ENCODE results near the gene C8B.

C8B gene

DNA sequence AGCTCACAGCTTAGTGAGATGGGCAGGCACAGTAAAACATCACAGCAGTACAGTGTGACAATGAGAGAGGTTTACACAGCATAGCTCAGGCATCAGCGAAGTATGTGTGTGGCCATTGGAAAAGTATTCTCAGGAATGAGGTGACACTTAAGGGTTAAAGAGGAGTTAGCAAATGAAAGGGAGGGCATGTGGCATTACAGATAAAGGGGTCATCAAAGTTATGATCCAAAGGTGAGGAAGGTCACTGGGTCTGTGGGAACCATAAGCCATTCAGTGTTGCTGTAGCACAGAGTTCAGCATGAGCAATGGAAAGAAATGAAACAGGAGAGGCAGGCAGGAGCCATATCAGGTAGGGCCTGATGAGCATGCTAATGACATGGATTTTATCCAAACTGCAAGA is 4.5 kb upstream of the C8B start:
- DNase-seq = no peak

DNA sequence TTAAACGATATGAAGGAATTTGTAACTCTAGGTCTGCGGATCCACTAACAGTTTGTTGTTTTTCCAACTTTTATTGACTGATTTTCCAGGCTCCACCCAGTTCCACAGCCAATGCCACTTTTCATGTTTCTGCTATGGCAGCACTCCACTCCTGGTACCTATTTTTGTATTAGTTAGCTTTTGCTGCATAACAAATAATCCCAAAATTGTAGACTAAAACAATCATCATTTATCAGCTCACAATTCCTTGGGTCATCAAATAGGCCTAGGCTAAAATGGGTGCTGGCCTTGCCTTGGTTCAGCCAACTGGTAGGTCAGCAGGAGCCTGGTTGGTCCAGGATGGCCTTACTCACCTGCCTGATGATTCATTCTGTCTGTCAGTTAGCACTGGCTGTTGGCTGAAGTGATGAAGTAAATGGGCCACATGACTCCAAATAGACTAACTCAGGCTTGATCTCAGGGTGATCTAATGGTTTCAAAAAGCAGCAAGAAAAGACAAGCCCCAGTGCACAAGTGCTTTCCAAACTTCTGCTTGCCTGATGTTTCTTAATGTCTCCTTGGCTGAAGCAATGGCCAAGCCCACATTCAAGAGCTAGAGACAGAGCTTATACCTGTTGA is 3.2 kb upstream of the C8B start:
- no peak for DNase-seq

- DNase-seq = no peak
Observed at GRCh38 chr1:56967900-56968832, 2.4 kb upstream of the C8B start.

- DNase-seq = no peak
Observed at GRCh38 chr1:56967355-56967754, 1.5 kb upstream of the C8B start.

GRCh38 chr1:56966698-56966999 is 834 bp upstream of the C8B start:
- no peak for DNase-seq

GRCh38 chr1:56965191-56965590 is 624 bp downstream of the C8B start:
- DNase-seq = no peak

- no peak for DNase-seq
Observed at GRCh38 chr1:56964349-56965017, 1.3 kb downstream of the C8B start.

DNA sequence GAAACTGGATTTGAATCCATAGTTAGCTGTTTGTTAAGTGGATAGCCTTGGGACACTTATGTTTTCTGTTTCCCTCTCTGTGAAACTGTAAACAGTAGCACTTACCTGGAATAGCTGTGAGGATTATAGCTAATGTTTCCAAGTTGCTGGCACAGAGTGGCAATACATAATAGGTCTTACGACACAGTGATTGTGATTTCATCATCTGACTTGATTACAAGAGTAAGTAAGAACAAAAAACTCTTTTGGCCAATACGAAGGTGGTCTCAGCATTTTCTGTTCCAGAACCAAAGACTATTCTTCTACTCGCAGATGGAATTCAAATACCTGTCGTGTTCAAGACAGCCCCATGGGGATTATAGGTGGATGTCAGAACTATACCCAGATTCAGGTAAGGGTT is 2.1 kb downstream of the C8B start:
- DNase-seq = peak in 1 of 2 experiments; percentile 13

DNA sequence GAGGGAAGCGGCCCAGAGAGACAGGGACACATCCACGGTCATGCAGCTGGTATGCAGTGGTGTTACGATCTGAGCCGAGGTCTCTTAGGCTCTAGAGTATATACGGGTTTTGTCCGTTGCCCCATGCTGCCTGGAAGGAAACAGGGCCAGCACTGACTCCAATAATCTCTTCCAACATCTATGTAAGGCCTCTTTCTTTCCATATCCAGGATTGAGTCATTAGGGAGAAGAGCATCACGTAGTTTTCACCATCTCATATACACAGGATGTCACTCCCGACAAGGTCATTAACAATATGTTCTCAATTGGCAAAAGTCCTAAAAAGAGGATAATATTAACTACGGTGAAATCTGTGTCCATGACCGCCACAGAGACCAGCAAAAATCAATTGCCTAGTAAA is 4.4 kb downstream of the C8B start:
- no peak for DNase-seq

DNA sequence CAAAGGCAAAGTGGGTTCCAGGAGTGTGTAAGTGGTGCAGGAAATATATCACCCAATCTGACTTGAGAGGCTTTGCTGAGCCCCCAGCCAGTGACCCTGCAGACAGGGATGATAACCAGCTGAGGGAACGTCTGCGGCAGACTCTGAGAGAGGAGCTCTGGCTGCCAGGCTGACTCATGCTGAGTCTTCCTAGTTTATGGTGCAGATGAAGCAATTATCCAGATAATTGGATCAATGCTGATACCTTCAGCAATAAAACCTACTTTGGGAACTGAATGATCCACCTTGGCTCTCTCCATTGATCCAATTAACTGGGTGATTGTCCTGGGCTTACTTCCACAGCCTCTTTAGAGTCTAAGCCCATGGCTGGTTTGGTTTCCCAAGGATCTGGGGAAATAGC is 7.3 kb downstream of the C8B start:
- no peak for DNase-seq

DNA sequence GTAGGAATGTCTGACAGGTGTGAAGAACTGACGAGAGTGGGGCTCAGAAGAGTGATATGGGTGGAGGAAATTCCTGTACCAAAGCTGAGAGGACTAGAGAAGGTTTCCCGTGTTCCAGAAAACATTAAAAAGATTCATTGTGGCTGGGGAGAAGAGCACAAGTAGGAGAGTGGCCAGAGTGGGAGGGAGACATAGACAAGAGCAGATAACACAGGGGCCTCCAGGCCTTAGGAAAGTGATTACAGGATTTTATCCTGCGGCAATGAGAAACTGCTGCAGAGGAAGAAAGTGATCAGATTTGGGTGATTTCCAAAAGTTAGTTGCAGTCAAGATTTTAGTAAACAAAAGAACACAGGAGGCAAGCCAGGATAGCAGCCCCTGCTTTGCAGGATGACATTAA is 7.9 kb downstream of the C8B start:
- DNase-seq = no peak

DNA sequence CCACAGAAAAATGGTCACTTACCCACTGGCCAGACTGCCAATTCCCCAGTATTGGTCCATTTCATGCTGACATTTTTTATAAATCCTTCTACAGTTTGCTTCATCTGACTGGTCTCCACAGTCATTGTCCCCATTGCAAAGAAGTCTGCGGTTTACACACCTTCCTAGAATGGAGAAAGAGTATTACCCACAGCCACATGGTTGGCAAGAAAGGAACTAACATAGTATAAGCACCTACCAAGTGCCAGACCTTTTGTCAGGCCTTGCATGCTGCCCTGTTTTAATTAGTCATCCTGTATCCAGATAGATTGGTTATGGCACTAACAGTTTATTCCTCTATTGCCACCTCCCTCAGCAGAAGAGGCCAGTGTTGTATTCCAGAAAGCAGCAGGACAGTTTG is 11.2 kb downstream of the C8B start:
- DNase-seq = no peak

DNA sequence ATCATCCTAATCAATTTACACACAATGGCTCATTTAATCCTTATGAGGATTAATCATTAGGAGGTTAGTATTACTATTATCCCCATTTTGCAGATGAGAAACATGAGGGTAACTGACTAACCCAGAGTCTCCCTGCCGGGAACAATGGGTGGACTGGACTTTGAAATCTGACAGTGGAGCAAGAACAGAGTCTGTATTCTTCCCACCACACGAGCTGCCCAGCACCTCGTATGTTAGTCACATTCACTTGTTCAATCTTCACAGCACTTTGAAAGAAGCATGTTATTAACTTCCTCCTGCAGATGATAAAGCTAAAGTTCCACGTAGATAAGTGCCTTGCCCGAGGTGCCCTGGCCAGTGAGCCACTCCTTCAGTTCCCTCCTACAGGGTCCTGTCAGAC is 12.4 kb downstream of the C8B start:
- DNase-seq = no peak

- no peak for DNase-seq
Observed at GRCh38 chr1:56952501-56952900, 13.3 kb downstream of the C8B start.

DNA sequence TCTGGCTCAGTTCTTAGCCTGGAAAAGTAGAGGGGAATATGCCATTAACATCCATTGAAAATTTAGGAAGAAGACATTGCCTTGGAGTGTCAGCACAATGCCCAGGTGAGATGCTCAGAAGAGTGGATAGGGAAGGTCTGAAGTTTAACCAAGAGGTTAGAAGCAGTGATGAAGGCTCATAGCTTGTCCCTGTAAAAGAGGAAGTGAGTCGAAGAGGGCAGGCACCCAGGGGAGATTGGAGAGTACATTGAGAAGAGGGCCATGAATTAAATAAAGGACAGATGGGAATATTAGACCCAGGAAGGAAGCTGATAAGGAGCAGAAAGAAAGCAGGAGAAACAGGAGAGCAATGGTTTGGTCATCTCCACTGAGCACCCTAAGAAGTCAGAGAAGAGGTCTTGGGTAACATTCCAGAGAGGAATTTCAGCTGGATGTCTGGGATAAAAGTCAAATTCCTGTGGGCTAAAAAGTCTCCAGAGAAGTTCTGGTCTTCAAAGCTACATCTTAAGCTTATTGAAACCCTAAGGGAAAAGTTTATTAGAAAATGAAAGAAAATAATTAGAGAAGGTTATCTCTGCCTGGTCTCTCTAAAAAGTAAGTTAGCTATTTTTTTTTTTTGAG is 17.3 kb downstream of the C8B start:
- DNase-seq = no peak

DNA sequence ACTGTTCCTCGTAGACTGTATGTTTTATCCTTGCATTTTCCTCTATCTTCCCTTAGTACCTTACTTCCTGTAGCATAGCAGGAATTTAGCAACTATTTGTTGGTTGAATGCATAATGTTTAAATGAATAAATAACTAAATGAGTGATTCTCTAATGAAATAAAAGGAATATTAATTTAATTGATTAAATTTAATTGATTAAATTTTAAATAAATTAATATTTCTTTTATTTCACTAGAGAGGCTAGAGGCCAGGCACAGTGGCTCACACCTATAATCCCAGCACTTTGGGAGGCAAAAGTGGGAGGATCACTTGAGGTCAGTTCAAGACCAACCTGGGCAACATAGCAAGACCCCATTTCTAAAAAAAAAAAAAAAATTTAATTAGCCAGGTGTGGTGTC is 25.8 kb downstream of the C8B start:
- DNase-seq = no peak

GRCh38 chr1:56939209-56939608 is 26.6 kb downstream of the C8B start:
- DNase-seq = no peak

GRCh38 chr1:56938646-56939045 is 27.2 kb downstream of the C8B start:
- no peak for DNase-seq

DNA sequence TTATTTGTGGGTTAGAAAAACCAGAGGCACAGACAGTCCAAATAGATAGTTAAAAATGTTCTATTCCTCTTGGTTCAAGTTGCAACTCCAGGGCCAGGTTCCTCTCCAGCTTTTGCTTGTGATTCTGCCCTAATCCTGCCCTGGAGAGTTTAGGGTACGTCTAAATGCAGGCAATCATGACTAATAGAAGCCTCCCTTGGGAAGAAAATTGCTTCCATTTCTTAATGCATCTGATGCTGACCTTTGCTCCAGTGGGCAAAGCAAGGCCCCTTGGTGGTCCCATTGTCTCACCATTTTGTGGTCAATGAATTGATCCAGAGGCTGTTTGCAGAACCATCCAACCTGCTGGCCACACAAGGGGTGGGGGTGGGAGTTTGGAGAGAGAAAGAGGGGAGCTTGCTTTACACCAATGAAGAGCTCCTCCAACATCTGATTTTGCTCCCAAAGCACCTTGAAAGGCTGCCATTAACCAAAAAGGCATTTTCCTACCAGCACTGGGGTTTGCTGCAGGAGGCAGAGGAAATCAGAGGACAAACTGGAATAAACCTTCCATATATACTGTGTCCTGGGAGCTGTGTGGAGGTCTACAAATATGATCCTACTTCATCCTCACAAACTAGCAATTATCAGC is 31.3 kb downstream of the C8B start:
- DNase-seq = no peak

DNA sequence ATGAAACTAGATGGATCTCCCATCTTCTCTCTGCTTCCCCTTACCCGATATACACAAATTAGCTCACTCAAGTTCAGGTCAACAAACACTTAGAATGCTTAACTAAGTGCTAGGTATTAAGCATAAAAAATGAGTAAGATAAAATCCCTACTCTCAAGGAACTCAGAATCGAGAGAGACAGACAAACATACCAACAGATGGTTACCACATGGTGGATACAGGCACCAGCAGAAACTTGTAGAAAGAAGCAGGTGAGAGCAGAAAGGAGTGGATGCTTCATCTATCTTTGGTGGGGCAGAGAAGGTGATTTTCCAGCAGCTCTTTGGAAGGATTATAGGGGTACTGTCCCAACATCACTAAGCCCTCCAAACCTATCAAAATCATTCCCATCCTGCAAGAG is 32.2 kb downstream of the C8B start:
- DNase-seq = no peak

DNA sequence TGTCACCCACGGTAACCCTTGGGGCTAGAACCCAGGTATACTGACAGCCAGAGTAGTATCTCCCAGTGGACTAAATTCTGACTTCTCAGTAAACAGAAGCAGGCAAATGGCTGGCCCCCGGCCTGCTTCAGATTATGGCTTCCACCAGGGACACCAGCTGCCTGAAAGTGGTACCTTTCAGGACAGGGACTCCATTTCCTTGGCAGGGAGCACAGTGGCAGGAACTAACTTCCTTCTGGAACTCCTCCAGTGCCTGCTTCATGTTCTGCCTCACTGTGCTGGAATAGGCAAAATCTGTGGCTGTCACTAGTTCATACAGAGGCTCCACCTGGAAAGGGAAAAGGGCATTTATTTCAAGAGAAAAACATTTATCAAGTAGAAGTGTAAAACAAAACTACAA is 32.7 kb downstream of the C8B start:
- no peak for DNase-seq

DNA sequence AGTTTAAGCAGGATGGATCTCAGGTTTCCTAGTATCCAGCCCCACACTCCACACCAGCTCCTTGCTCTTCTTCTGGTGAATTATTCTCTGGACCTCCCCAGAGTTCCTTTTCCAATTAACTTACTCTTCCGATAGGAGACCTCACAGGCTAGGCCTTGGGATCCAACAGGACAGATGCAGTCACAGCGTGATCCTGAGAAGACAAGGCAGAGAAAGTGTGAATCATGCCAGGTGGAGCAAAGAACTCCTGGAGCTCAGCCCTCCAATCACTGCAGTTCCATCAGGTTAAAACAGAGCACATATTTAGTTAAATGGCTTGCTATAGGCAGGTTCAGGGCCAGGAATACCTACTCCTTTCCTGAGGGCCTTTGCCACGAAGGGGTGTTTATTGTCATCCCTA is 34.1 kb downstream of the C8B start:
- DNase-seq = no peak

DNA sequence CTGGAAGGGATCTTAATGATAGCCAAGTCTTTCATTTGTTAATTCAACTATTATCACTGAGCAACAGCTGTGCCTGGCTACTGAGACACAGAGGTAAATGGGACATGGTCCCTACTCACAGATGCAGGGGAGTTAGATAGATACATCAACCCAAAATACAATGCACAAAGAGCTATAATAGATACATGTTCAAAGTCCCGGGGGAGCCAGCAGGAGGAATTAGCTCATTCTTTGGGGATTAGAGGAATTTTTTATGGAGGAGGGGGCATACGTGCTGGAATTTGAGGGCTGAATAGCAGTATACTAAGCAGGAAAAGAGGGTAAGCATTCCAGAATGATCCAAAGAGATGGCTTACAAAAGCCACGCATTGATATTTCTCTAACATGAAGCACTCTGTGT is 34.6 kb downstream of the C8B start:
- no peak for DNase-seq
